ENCODE data around the gene P3H1.
"Not testable (repeated sequence)": the region's sequence is repeated elsewhere in the genome, so short reads cannot be mapped to it uniquely, and the experiment has no call there.

The P3H1 gene

GRCh38 chr1:42730002-42730401, 36.8 kb downstream of the P3H1 start:
- no peak for DNase-seq

- not testable (repeated sequence) for DNase-seq
These were observed 41.0 kb downstream of the P3H1 start for GRCh38 chr1:42725820-42726219.

- DNase-seq, result no peak
These were observed 43.3 kb downstream of the P3H1 start for GRCh38 chr1:42723511-42723910.

- DNase-seq, result not testable (repeated sequence)
These were observed 44.4 kb downstream of the P3H1 start for GRCh38 chr1:42722403-42722802.

- no peak for DNase-seq
These were observed 44.9 kb downstream of the P3H1 start for GRCh38 chr1:42721926-42722325.

- DNase-seq, result no peak
These were observed 46.0 kb downstream of the P3H1 start for GRCh38 chr1:42720868-42721267.

- not testable (repeated sequence) for DNase-seq
These were observed 52.4 kb downstream of the P3H1 start for GRCh38 chr1:42714441-42714840.

- no peak for DNase-seq
These were observed 53.5 kb downstream of the P3H1 start for GRCh38 chr1:42713293-42713692.

- not testable (repeated sequence) for DNase-seq
These were observed 54.0 kb downstream of the P3H1 start for GRCh38 chr1:42712808-42713207.

GRCh38 chr1:42703888-42704464, 62.9 kb downstream of the P3H1 start:
- no peak for DNase-seq

- DNase-seq, result no peak
These were observed 66.8 kb downstream of the P3H1 start for GRCh38 chr1:42700006-42700405.

GRCh38 chr1:42698081-42698813, 68.6 kb downstream of the P3H1 start:
- DNase-seq, result no peak

Measured in GOT3 (cell line).